Glutamatergic neuron (in vitro differentiated cells): Measurements from ENCODE around the gene ALDH9A1. TPM values are rescaled to one million over a fixed set of nuclear protein-coding genes. Genes with fewer than 3 reads are reported as not detected.
"Not testable (repeated sequence)": the region's sequence is repeated elsewhere in the genome, so short reads cannot be mapped to it uniquely, and the experiment has no call there.

Experiments used
- DNase-seq: peaks from one replicate; pipeline ENCODE4 v3.0.0; 2022
- H3K27ac Mint-ChIP-seq: one replicate; pipeline ENCODE4 v1.8.0; 2020; ENCODE audit warnings: mild to moderate bottlenecking, mixed read lengths, inconsistent platforms; ENCODE audit not compliant: unreplicated experiment
- H3K27me3 Mint-ChIP-seq: one replicate; pipeline ENCODE4 v1.8.0; 2020; ENCODE audit warnings: mild to moderate bottlenecking, moderate library complexity, mixed read lengths, inconsistent platforms; ENCODE audit not compliant: unreplicated experiment
- H3K36me3 Mint-ChIP-seq: one replicate; pipeline ENCODE4 v1.8.0; 2020; ENCODE audit warnings: mild to moderate bottlenecking, mixed read lengths, inconsistent platforms; ENCODE audit not compliant: unreplicated experiment
- H3K4me1 Mint-ChIP-seq: one replicate; pipeline ENCODE4 v1.8.0; 2020; ENCODE audit warnings: mild to moderate bottlenecking, low read depth, mixed read lengths, inconsistent platforms; ENCODE audit not compliant: unreplicated experiment
- H3K4me3 Mint-ChIP-seq: one replicate; pipeline ENCODE4 v1.8.0; 2020; ENCODE audit warnings: mild to moderate bottlenecking, mixed read lengths, inconsistent platforms; ENCODE audit not compliant: unreplicated experiment
- H3K9me3 Mint-ChIP-seq: one replicate; pipeline ENCODE4 v1.8.0; 2020; ENCODE audit warnings: mild to moderate bottlenecking, moderate library complexity, mixed read lengths, inconsistent platforms; ENCODE audit not compliant: unreplicated experiment
- CTCF ChIP-seq: fragments of 200-600 bp; sonication (generic); IDR thresholded peaks from one replicate; pipeline ENCODE4 v1.5.0; 2021; ENCODE audit not compliant: partially characterized antibody, unreplicated experiment
- total RNA-seq: library from RNA; stranded (reverse); fragmentation: NEBNext Ultra II Directional; extraction: Animal tissue kit (Norgen Biotek cat#: 25700); gene quantifications from one replicate; pipeline ENCODE4 v1.2.1, GENCODE V29; 2021; ENCODE audit not compliant: unreplicated experiment

The ALDH9A1 gene
- total RNA-seq, 1 donor from 2014 or later = 19.8 TPM

GRCh38 chr1:165668184-165668583 is 30.2 kb downstream of the ALDH9A1 start:
- no peaks in the 10 kb centered on the region for H3K36me3 Mint-ChIP-seq
- H3K4me3 Mint-ChIP-seq = no peak overlapping the region

GRCh38 chr1:165666152-165666825 is 32.1 kb downstream of the ALDH9A1 start:
- no peaks in the 10 kb centered on the region for H3K9me3 Mint-ChIP-seq
- H3K27ac Mint-ChIP-seq = no peak overlapping the region
- H3K36me3 Mint-ChIP-seq = no peaks in the 10 kb centered on the region
- peaks cover 2% of the 10 kb centered on the region for H3K27me3 Mint-ChIP-seq
- no peaks in the 10 kb centered on the region for H3K4me1 Mint-ChIP-seq
- DNase-seq = no peak
- no peak for TF ChIP-seq CTCF
- H3K4me3 Mint-ChIP-seq = no peak overlapping the region

More at GRCh38 chr1:165668184-165668583, 30.2 kb downstream of the ALDH9A1 start:
- Mint-ChIP-seq H3K4me1 (no peaks in the 10 kb centered on the region), H3K27ac (no peak overlapping the region), H3K27me3 (peaks cover 2% of the 10 kb centered on the region), H3K9me3 (no peaks in the 10 kb centered on the region)
- TF ChIP-seq CTCF = no peak
- no peak for DNase-seq

- DNase-seq = no peak
- H3K4me3 Mint-ChIP-seq = no peak overlapping the region
- H3K27me3 Mint-ChIP-seq = peaks cover 2% of the 10 kb centered on the region
- H3K36me3 Mint-ChIP-seq = no peaks in the 10 kb centered on the region
- no peak for TF ChIP-seq CTCF
- no peak overlapping the region for H3K27ac Mint-ChIP-seq
- no peaks in the 10 kb centered on the region for H3K4me1 Mint-ChIP-seq
- no peaks in the 10 kb centered on the region for H3K9me3 Mint-ChIP-seq
These were observed 36.2 kb downstream of the ALDH9A1 start for GRCh38 chr1:165662186-165662585.

GRCh38 chr1:165661703-165662102 is 36.7 kb downstream of the ALDH9A1 start:
- Mint-ChIP-seq H3K4me1 (no peaks in the 10 kb centered on the region), H3K27me3 (peaks cover 2% of the 10 kb centered on the region), H3K9me3 (no peaks in the 10 kb centered on the region), H3K4me3 (no peak overlapping the region), H3K27ac (no peak overlapping the region), H3K36me3 (no peaks in the 10 kb centered on the region)
- TF ChIP-seq CTCF = no peak
- no peak for DNase-seq

- peaks cover 2% of the 10 kb centered on the region for H3K27me3 Mint-ChIP-seq
- no peak overlapping the region for H3K4me3 Mint-ChIP-seq
- H3K27ac Mint-ChIP-seq = no peak overlapping the region
- TF ChIP-seq CTCF = no peak
- no peaks in the 10 kb centered on the region for H3K4me1 Mint-ChIP-seq
- H3K36me3 Mint-ChIP-seq = no peaks in the 10 kb centered on the region
- no peak for DNase-seq
- H3K9me3 Mint-ChIP-seq = no peaks in the 10 kb centered on the region
These were observed 38.8 kb downstream of the ALDH9A1 start for GRCh38 chr1:165659581-165659895.

- H3K36me3 Mint-ChIP-seq, H3K27me3 Mint-ChIP-seq, H3K4me1 Mint-ChIP-seq, H3K9me3 Mint-ChIP-seq, H3K27ac Mint-ChIP-seq, H3K4me3 Mint-ChIP-seq, DNase-seq: not testable (repeated sequence)
These were observed 39.4 kb downstream of the ALDH9A1 start for GRCh38 chr1:165658766-165659580.
